NCI-H2227 (cell line): Measurements from ENCODE around the gene OR52J3.
"Not testable (repeated sequence)": the region's sequence is repeated elsewhere in the genome, so short reads cannot be mapped to it uniquely, and the experiment has no call there.

Experiments
- DNase-seq: peaks from one replicate; lab custom pipeline; 2025; ENCODE audit not compliant: unreplicated experiment; lab: John Stamatoyannopoulos, UW

Gene OR52J3

GRCh38 chr11:5046226-5046625 is at the start of gene OR52J3:
Gene OR52J3 (plus strand): TSS chr11:5046526. CDS start chr11:5046526, 0 bp downstream.
- no peak for DNase-seq

GRCh38 chr11:5004424-5005274 is 41.7 kb upstream of the OR52J3 start:
- no peak for DNase-seq

DNA sequence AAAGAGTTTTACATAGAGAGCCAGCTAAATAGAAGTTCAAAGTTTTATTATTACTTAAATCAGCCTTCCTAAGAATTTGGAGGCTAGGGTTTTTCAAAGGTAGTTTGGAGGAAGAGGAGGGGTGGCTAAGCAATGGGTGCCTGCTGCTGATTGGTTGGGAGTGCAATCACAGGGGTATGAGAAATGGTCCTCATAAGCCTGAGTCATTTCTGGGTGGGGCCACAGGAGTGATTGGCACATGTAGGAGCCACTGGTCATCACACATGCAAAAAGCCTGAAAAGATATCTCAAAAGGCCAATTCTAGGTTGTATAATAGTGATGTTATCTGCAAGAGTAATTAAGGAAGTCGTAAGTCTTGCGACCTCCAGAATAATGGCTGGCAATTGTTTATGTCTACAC is 38.8 kb upstream of the OR52J3 start:
- no peak for DNase-seq

- no peak for DNase-seq
Observed at GRCh38 chr11:5011254-5011653, 35.1 kb upstream of the OR52J3 start.

DNA sequence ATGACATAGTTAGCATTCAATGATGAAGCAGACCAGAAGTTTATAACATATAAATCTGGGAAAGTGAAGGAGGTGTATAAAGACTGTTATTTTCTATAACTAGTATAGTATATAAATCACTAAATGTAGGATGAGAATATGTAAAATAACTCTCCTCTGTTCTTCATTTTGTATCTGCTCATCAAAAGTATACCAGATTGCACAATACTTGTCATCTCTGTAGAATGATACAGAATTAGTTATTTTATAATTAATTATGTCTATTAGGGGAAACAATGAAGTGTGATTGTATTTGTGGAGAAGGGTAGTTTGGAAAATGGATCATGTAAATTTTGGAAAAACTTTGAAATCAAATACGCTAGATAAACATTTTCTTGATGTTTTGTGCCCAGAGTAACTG is 33.3 kb upstream of the OR52J3 start:
- DNase-seq, result no peak

GRCh38 chr11:5021996-5022395 is 24.3 kb upstream of the OR52J3 start:
- DNase-seq, result no peak

- no peak for DNase-seq
Observed at GRCh38 chr11:5036669-5037068, 9.7 kb upstream of the OR52J3 start.

DNA sequence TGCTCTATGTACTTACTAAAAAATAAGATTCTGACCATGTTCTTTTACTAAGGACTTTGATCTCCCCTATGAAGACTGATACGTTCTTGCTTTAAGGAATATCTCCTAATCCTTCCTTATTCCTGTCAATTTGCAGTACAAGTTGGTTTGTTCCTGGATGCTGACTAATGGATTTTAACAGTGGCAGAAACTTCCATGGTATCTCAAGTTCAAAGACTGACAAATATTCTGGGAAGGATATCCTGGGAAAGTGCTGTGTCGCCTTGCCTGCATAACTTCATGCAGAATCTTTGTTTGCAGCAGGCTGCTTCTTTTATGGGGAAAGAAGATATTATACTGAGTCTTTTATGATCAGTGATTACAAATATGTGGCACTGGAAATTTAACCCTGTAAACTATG is 8.4 kb upstream of the OR52J3 start:
- no peak for DNase-seq

DNA sequence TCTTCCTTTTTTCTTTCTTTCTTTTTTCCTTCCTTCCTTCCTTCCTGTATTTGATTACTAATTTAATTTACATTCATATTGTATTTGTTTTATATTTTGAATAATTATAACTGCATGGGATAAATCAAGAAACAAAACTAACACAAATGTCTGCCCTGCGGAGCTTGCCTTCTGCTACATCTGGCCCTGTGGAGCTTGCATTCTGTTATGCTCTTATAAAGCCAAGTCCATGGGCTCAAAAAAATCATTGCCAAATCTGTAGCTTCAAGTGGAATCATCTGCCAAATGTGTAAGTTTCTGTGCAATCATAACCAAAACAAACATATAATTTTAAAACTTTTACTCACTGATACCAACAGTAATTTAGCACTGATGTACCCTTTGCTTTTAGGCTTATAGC is 8.0 kb upstream of the OR52J3 start:
- no peak for DNase-seq

DNA sequence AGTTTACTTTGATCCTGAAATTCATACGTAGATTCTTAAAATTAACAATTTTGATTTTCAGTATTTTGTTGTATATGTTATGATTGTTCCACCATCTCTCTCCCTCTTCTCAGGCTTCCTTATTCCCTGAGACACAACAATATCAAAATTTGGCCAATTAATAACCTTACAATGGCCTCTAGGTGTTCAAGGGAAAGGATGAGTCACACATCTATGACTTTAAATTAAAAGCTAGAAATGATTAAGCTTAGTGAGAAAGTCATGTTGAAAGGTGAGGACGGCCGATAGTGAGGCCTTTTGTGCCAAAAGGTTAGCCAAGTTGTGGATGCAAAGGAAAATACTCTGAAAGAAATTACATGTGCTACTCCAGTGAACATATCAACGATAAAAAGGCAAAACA is 5.5 kb upstream of the OR52J3 start:
- no peak for DNase-seq

- no peak for DNase-seq
Observed at GRCh38 chr11:5042091-5042490, 4.2 kb upstream of the OR52J3 start.

DNA sequence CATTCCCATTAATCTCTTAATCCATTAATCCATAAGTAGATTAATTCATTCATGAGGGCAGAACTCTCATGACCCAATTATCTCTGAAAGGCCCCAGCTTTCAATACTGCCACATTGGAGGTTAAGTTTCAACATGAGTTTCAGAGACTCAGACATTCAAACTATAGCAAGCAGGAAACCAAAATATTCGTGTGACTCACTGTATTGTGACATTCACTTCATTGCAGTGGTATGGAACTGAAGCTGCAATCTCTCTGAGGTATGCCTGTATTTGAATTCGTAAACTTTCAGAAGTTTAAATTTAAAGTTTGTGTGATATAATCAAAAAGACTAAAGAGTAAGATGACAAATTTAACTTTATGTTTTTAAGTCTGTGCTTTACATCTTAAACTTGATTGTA is 2.9 kb upstream of the OR52J3 start:
- DNase-seq, result no peak

DNA sequence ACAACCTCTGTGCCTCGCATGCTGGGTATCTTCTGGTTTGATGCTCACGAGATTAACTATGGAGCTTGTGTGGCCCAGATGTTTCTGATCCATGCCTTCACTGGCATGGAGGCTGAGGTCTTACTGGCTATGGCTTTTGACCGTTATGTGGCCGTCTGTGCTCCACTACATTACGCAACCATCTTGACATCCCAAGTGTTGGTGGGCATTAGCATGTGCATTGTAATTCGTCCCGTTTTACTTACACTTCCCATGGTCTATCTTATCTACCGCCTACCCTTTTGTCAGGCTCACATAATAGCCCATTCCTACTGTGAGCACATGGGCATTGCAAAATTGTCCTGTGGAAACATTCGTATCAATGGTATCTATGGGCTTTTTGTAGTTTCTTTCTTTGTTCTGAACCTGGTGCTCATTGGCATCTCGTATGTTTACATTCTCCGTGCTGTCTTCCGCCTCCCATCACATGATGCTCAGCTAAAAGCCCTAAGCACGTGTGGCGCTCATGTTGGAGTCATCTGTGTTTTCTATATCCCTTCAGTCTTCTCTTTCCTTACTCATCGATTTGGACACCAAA is 516 bp downstream of the OR52J3 start:
- no peak for DNase-seq

DNA sequence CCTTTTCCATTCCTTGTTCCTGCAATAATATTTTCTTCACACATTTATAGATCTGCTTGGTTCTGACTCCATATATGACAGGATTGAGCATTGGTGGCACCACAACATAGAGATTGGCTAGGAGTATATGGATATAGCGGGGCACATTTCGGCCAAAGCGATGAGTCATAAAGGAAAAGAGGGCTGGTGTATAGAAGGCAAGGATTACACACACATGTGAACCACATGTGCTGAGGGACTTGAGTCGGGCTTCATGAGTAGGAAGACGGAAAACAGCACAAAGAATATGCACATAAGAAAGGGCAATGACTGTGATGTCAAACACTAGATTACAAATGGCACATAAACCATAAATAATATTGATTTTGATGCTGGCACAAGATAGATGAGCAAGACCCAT is 12.4 kb downstream of the OR52J3 start:
- not testable (repeated sequence) for DNase-seq

GRCh38 chr11:5059391-5059790 is 13.1 kb downstream of the OR52J3 start, which contains the start of gene OR52E2:
Gene OR52E2 (minus strand): TSS chr11:5059627. CDS start chr11:5059627, 0 bp downstream.
- DNase-seq, result no peak

GRCh38 chr11:5065027-5065426 is 18.7 kb downstream of the OR52J3 start:
- DNase-seq, result no peak

DNA sequence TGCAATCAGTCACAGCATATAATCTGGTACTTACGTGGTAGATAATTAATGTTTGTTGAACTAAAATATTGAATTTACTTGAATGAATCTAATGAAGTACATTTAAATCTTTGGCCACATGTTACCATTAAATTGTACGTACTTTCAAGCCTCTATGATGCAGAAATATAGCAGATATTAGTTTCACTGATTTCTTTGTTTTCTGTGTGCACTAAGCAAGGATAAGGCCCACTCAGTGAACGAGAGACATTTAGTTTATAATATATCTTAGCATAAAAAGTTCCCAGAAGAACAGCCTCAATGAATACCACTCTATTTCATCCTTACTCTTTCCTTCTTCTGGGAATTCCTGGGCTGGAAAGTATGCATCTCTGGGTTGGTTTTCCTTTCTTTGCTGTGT is 22.9 kb downstream of the OR52J3 start, which contains the start of gene OR52E1:
Gene OR52E1, plus strand, starts transcription at position 301 of the 400 bp plus-strand sequence.
- no peak for DNase-seq

- no peak for DNase-seq
Observed at GRCh38 chr11:5071799-5072198, 25.5 kb downstream of the OR52J3 start.

- DNase-seq, result no peak
Observed at GRCh38 chr11:5081405-5081804, 35.1 kb downstream of the OR52J3 start.

DNA sequence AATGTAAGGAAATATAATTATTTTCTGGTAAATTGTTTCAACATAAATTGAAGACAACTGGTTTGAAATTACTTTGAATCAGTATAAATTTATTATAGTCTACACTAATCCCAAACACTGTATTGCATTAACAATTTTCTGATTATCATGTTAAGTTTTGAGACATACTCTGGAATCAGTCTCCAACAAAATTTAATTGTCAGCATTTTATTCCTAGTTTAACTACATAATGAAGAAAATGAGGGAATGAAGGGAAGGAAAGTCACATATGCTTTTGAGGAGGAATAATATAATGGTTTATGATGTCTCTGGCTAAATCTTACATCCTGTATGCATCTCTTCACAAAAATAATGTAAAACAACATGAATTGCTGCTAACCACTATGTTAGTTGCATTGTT is 37.3 kb downstream of the OR52J3 start:
- DNase-seq, result no peak

GRCh38 chr11:5088556-5088955 is 42.2 kb downstream of the OR52J3 start:
- DNase-seq, result no peak

DNA sequence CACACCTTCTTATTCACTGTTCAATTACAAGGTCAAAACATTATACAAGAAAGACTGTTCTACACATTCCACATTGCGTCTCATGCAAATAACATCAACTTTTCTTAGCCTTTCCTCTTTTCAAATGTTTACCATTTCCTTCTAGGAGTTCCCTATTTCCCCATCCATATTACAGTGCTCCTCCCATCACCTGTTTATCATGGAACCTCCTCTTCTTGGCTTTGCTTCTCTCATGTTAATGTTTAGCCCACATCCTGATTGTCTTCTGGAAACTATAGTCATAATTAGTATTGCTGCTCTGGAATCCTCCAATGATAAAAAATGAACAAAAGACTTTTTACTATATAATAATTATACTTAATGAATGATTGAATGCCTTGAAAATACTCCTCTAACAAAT is 44.3 kb downstream of the OR52J3 start:
- no peak for DNase-seq
